SJSA1 (cell line): ENCODE data around the gene GPR21. TPM values are rescaled to one million over a fixed set of nuclear protein-coding genes. Genes with fewer than 3 reads are reported as not detected.

Experiments
- DNase-seq, 2 experiments: peaks; one replicate each; pipeline ENCODE4 v3.0.0-alpha.2; 2015 to 2020; ENCODE audit warnings: low spot score in 2 of 2, low read depth in 1 of 2
- H3K27ac ChIP-seq: fragments of 250-450 bp; sonication (Bioruptor Pico); 2 replicates; pipeline ENCODE4 v1.5.1; 2020; ENCODE audit warnings: mild to moderate bottlenecking, moderate library complexity
- H3K27me3 ChIP-seq: fragments of 250-450 bp; sonication (Bioruptor Pico); replicated peaks from 2 replicates; pipeline ENCODE4 v1.5.1; 2020; ENCODE audit warnings: mild to moderate bottlenecking, moderate library complexity
- H3K36me3 ChIP-seq: fragments of 250-450 bp; sonication (Bioruptor Pico); 2 replicates; pipeline ENCODE4 v1.5.1; 2020; ENCODE audit warnings: mild to moderate bottlenecking
- H3K4me1 ChIP-seq: fragments of 250-450 bp; sonication (Bioruptor Pico); replicated peaks from 2 replicates; pipeline ENCODE4 v1.6.1; 2021; ENCODE audit warnings: mild to moderate bottlenecking
- H3K4me3 ChIP-seq: fragments of 250-450 bp; sonication (Bioruptor Pico); 2 replicates; pipeline ENCODE4 v1.5.1; 2020; ENCODE audit warnings: mild to moderate bottlenecking
- H3K9me3 ChIP-seq: fragments of 250-450 bp; sonication (Bioruptor Pico); replicated peaks from 2 replicates; pipeline ENCODE4 v1.5.1; 2020; ENCODE audit warnings: mild to moderate bottlenecking
- total RNA-seq: library from RNA; depleted of rRNA; stranded (reverse); fragments of >200 nt; shearing (Covaris generic); gene quantifications from 2 replicates; pipeline ENCODE4 v1.2.3, GENCODE V29; 2014; rRNA removed

The GPR21 gene
- total RNA-seq, 1 experiment from 2014 or later: not detected

DNA sequence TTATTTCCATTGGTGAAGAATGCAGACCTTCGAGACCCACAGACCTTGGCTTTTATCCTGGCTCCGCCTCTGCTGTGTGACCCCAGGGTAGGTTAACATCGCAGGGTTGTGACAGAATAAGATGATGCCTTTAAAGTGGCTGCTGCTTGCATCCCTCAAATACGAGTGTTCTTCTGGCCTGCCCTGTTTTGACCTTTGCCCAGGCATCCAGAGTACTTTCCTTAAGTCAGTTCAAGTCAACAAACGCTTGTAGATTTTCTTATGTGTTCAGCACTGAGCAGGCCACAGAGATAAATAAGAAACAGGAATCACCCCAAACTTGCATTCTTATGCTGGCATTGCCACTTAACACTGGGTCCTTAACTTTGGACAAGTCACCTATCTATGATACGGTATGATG, 50.2 kb downstream of the GPR21 start:
- Histone ChIP-seq H3K4me3 (no peak overlapping the region), H3K27ac (no peak overlapping the region), H3K4me1 (0 out of 2 replicates have a peak, but pooled peaks cover 4% of the 10 kb centered on the region), H3K27me3 (no peaks in the 10 kb centered on the region), H3K36me3 (peaks cover 26% of the 10 kb centered on the region), H3K9me3 (no peaks in the 10 kb centered on the region)
- no peak for DNase-seq

DNA sequence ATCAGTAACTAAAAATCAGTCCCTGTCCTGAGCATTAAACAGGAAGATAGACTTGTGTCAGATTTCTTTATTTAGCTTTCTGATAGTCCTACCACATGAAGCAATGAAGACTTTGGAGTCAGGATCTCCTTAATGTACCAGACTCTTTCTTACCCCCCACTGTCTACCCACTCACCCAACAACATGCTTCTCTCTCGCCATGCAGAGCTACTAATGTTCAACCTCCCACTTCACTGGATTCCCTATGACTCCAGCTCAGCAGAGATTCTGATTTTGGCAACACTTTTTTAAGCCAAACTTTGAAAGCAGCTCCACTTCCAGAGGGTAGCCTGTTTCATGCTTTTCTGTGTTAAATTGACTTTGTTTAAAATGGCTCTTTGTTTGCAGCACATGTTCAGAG, 50.8 kb downstream of the GPR21 start:
- H3K4me1 ChIP-seq: 0 out of 2 replicates have a peak, but pooled peaks cover 4% of the 10 kb centered on the region
- H3K4me3 ChIP-seq: no peak overlapping the region
- H3K9me3 ChIP-seq: no peaks in the 10 kb centered on the region
- no peak for DNase-seq
- peaks cover 26% of the 10 kb centered on the region for H3K36me3 ChIP-seq
- no peaks in the 10 kb centered on the region for H3K27me3 ChIP-seq
- no peak overlapping the region for H3K27ac ChIP-seq

Other genes starting within 250 kb of the GPR21 start
- gene OR5C1, start 244.7 kb upstream of the GPR21 start, total RNA-seq: not detected in 2 replicates
- gene OR1K1, start 233.5 kb upstream of the GPR21 start, total RNA-seq: not detected in 2 replicates
- gene PDCL, start 205.1 kb upstream of the GPR21 start, total RNA-seq: 28.4 and 31.1 TPM in 2 replicates
- 29.4 and 41.1 TPM in 2 replicates for gene RC3H2, start 128.3 kb upstream of the GPR21 start, total RNA-seq
- 9.7 and 11.9 TPM in 2 replicates for gene ZBTB6, start 120.3 kb upstream of the GPR21 start, total RNA-seq
- gene ZBTB26, start 102.2 kb upstream of the GPR21 start, total RNA-seq: 3.1 and 3.2 TPM in 2 replicates
- gene RABGAP1, start 92.6 kb upstream of the GPR21 start, total RNA-seq: 27.8 and 55.6 TPM in 2 replicates
- gene STRBP, start 234.9 kb downstream of the GPR21 start, total RNA-seq: 4.2 and 5.3 TPM in 2 replicates